ENCODE measurements around the gene LMX1B.

- TF ChIP-seq, protein P1, sequence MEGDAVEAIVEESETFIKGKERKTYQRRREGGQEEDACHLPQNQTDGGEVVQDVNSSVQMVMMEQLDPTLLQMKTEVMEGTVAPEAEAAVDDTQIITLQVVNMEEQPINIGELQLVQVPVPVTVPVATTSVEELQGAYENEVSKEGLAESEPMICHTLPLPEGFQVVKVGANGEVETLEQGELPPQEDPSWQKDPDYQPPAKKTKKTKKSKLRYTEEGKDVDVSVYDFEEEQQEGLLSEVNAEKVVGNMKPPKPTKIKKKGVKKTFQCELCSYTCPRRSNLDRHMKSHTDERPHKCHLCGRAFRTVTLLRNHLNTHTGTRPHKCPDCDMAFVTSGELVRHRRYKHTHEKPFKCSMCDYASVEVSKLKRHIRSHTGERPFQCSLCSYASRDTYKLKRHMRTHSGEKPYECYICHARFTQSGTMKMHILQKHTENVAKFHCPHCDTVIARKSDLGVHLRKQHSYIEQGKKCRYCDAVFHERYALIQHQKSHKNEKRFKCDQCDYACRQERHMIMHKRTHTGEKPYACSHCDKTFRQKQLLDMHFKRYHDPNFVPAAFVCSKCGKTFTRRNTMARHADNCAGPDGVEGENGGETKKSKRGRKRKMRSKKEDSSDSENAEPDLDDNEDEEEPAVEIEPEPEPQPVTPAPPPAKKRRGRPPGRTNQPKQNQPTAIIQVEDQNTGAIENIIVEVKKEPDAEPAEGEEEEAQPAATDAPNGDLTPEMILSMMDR (IDR thresholded peaks at IDR 0.05 in 2 of 3, conservative IDR thresholded peaks at IDR 0.05 in 1 of 3; ENCODE audit: borderline replicate concordance in 1 of 3, insufficient read depth in 1 of 3, low read depth in 2 of 3, low read length in 2 of 3) = no peak
- TF ChIP-seq, protein P2, sequence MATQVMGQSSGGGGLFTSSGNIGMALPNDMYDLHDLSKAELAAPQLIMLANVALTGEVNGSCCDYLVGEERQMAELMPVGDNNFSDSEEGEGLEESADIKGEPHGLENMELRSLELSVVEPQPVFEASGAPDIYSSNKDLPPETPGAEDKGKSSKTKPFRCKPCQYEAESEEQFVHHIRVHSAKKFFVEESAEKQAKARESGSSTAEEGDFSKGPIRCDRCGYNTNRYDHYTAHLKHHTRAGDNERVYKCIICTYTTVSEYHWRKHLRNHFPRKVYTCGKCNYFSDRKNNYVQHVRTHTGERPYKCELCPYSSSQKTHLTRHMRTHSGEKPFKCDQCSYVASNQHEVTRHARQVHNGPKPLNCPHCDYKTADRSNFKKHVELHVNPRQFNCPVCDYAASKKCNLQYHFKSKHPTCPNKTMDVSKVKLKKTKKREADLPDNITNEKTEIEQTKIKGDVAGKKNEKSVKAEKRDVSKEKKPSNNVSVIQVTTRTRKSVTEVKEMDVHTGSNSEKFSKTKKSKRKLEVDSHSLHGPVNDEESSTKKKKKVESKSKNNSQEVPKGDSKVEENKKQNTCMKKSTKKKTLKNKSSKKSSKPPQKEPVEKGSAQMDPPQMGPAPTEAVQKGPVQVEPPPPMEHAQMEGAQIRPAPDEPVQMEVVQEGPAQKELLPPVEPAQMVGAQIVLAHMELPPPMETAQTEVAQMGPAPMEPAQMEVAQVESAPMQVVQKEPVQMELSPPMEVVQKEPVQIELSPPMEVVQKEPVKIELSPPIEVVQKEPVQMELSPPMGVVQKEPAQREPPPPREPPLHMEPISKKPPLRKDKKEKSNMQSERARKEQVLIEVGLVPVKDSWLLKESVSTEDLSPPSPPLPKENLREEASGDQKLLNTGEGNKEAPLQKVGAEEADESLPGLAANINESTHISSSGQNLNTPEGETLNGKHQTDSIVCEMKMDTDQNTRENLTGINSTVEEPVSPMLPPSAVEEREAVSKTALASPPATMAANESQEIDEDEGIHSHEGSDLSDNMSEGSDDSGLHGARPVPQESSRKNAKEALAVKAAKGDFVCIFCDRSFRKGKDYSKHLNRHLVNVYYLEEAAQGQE (IDR thresholded peaks at IDR 0.05; ENCODE audit: low read depth) = no peak
- TF ChIP-seq EZH2 (IDR thresholded peaks at IDR 0.05) (no peak), ZNF274 (IDR thresholded peaks at IDR 0.05; ENCODE audit: low read depth, low read length) (no peak), YY1 (IDR thresholded peaks at IDR 0.05; ENCODE audit: extremely low read depth, insufficient replicate concordance, low read depth, low read length) (no peak), TCF7L2 (IDR thresholded peaks at IDR 0.05; ENCODE audit: borderline replicate concordance, extremely low read depth, insufficient read depth, insufficient read length) (no peak), RAD21 (IDR thresholded peaks at IDR 0.05; ENCODE audit: low read depth) (no peak), EGR1 (IDR thresholded peaks at IDR 0.05; ENCODE audit: low read depth) (no peak), EZH2phosphoT487 (IDR thresholded peaks at IDR 0.05; ENCODE audit: borderline replicate concordance) (no peak), JUND (IDR thresholded peaks at IDR 0.05) (no peak), POLR2A (IDR thresholded peaks at IDR 0.05; ENCODE audit: borderline replicate concordance, extremely low read depth, insufficient read depth, insufficient read length) (no peak), POLR2AphosphoS5 (IDR thresholded peaks at IDR 0.05; ENCODE audit: low read depth, low read length) (no peak)
Measured at GRCh38 chr9:126607086-126607485, 6.6 kb upstream of the LMX1B start.

Data from HCT116 (cell line).